Osteocyte (in vitro differentiated cells): ENCODE results near the gene DIP2C. TPM values are rescaled to one million over a fixed set of nuclear protein-coding genes. Genes with fewer than 3 reads are reported as not detected.

ENCODE experiments used
- DNase-seq: peaks from one replicate; pipeline ENCODE4 v3.0.0; 2021; ENCODE audit warnings: mixed read lengths; ENCODE audit not compliant: unreplicated experiment; ENCODE audit errors: extremely low spot score
- H3K27ac Mint-ChIP-seq: one replicate; pipeline ENCODE4 v1.8.0; 2021; ENCODE audit warnings: mild to moderate bottlenecking, mixed read lengths; ENCODE audit not compliant: unreplicated experiment
- H3K27me3 Mint-ChIP-seq: one replicate; pipeline ENCODE4 v1.8.0; 2021; ENCODE audit warnings: mixed read lengths; ENCODE audit not compliant: unreplicated experiment
- H3K36me3 Mint-ChIP-seq: one replicate; pipeline ENCODE4 v1.8.0; 2021; ENCODE audit warnings: mixed read lengths; ENCODE audit not compliant: unreplicated experiment
- H3K4me1 Mint-ChIP-seq: one replicate; pipeline ENCODE4 v1.8.0; 2021; ENCODE audit warnings: mixed read lengths; ENCODE audit not compliant: unreplicated experiment
- H3K4me3 Mint-ChIP-seq: one replicate; pipeline ENCODE4 v1.8.0; 2021; ENCODE audit warnings: mild to moderate bottlenecking, moderate library complexity, mixed read lengths; ENCODE audit not compliant: unreplicated experiment
- H3K9me3 Mint-ChIP-seq: one replicate; pipeline ENCODE4 v1.8.0; 2021; ENCODE audit warnings: mixed read lengths; ENCODE audit not compliant: unreplicated experiment
- total RNA-seq: library from RNA; stranded (reverse); gene quantifications from 2 replicates; pipeline ENCODE4 v1.2.1, GENCODE V29; 2021
- TF ChIP-seq, protein P1 (sequence below): fragments of 200-600 bp; sonication (generic); IDR thresholded peaks from 2 replicates; pipeline ENCODE4 v1.5.0; 2021; ENCODE audit warnings: antibody characterized with exemption, mild to moderate bottlenecking, moderate library complexity

DIP2C gene
- total RNA-seq, 1 donor from 2014 or later, result 36.8 TPM

DNA sequence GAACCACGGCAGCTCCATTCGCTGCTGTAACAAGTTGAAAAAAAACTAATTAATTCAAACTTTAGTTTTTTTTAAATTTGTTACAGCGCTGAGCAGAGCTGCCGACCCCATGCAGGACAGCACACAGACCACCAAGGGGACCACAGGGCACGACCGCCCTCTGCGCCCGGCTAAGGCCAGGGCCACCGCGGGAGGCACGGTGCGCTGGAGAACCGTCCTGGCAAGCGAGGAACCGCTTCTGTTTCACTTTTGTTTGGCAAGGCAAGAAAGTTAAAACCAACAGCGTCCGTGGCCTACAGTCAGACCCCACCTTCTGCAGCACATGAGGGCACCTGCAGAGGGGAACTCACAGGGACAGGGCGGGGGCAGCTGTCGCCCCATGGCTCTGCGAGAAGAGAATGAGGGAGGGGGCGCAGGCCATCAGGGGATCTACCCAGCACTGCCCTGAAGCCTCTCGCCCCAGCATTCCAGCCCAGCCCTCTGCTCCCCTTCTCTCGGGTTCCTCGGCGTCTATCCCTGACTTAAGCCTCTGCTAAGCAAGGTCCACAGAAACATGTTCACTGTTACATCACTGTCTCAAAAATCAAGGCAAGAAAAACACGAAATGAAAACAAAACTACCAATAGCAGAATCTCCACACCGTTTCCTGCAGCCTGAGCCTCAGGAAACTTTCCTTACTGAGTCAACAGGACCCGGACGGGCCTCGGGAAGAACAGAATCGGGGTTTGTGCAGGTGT is 204.4 kb downstream of the DIP2C start:
- Mint-ChIP-seq H3K27me3 (no peaks in the 10 kb centered on the region), H3K36me3 (no peaks in the 10 kb centered on the region), H3K4me1 (peaks cover 41% of the 10 kb centered on the region), H3K4me3 (peak overlapping the region; percentile 80), H3K27ac (peak overlapping the region; percentile 96), H3K9me3 (no peaks in the 10 kb centered on the region)
- TF ChIP-seq, protein P1, sequence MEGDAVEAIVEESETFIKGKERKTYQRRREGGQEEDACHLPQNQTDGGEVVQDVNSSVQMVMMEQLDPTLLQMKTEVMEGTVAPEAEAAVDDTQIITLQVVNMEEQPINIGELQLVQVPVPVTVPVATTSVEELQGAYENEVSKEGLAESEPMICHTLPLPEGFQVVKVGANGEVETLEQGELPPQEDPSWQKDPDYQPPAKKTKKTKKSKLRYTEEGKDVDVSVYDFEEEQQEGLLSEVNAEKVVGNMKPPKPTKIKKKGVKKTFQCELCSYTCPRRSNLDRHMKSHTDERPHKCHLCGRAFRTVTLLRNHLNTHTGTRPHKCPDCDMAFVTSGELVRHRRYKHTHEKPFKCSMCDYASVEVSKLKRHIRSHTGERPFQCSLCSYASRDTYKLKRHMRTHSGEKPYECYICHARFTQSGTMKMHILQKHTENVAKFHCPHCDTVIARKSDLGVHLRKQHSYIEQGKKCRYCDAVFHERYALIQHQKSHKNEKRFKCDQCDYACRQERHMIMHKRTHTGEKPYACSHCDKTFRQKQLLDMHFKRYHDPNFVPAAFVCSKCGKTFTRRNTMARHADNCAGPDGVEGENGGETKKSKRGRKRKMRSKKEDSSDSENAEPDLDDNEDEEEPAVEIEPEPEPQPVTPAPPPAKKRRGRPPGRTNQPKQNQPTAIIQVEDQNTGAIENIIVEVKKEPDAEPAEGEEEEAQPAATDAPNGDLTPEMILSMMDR, result no peak
- peak; percentile 78 for DNase-seq

DNA sequence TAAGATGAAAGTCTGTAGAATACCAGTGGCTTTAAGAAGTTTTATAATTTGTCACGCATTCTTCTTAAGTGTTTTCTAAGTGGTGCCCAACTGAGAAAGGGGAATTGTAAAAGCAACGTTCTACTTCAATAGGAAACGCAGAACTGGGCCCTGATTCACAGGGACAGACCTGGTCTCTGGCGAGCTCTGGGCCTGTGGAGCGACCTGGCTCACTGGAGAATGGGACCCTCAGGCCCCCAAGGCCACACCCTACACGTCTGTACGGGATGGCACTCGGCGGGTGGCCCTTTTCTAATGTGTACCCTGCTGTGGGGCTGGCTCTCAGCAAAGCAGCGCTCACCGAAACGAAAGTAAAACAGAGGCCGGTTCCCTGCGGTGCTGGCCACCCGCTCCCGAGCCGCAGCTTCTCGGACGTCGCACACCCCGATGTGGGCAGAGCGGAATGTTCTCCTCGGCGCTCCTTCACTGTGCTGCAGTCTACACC is 205.0 kb downstream of the DIP2C start:
- TF ChIP-seq, protein P1, result no peak
- Mint-ChIP-seq H3K27me3 (no peaks in the 10 kb centered on the region), H3K4me1 (peaks cover 41% of the 10 kb centered on the region), H3K27ac (peak overlapping the region; percentile 96), H3K36me3 (no peaks in the 10 kb centered on the region), H3K9me3 (no peaks in the 10 kb centered on the region), H3K4me3 (peak overlapping the region; percentile 80)
- DNase-seq, result peak; percentile 89

DNA sequence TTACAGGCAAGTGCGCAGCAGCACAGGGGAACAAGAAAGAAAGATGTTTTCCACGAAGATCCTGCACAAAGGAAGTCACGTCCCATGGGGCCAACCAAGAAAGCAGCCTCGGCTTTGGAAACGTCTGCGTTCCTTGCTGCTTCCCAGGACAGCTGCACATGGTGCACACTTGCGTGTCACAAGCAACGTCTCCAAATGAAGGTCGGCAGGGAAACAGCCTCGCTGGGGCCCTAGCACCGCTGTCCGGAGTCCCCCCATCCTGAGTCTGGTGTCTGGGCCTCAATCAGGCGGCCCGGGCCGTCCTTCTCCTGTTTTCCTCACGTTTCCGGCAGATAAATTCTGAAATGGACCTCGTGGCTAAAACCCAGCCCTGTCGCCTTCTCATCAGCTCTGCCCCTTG is 206.2 kb downstream of the DIP2C start:
- peaks cover 41% of the 10 kb centered on the region for H3K4me1 Mint-ChIP-seq
- H3K27me3 Mint-ChIP-seq, result no peaks in the 10 kb centered on the region
- no peak overlapping the region for H3K27ac Mint-ChIP-seq
- no peak overlapping the region for H3K4me3 Mint-ChIP-seq
- H3K9me3 Mint-ChIP-seq, result no peaks in the 10 kb centered on the region
- no peaks in the 10 kb centered on the region for H3K36me3 Mint-ChIP-seq
- TF ChIP-seq, protein P1, result no peak
- peak; percentile 69 for DNase-seq

DNA sequence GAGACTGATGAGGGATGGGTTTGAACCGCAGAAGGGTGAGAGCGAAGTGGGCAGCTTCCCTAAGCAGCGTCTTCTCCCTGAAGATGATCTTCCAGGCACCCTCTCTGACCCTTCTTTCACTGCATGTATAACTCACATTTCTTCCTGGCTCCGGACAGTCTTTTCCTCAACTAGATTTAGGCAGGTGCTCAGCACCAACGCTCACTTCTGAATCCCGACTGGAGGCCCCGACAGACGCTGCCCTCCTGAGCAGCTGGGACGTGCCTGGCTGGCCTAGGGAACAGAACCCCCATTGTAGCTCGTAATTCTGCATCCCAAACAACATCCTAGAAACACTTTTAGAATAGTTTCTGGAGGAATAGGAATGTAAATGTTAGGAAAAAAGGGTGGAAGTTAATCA is 206.6 kb downstream of the DIP2C start:
- Mint-ChIP-seq H3K4me1 (peaks cover 41% of the 10 kb centered on the region), H3K4me3 (no peak overlapping the region), H3K27ac (no peak overlapping the region)

DNA sequence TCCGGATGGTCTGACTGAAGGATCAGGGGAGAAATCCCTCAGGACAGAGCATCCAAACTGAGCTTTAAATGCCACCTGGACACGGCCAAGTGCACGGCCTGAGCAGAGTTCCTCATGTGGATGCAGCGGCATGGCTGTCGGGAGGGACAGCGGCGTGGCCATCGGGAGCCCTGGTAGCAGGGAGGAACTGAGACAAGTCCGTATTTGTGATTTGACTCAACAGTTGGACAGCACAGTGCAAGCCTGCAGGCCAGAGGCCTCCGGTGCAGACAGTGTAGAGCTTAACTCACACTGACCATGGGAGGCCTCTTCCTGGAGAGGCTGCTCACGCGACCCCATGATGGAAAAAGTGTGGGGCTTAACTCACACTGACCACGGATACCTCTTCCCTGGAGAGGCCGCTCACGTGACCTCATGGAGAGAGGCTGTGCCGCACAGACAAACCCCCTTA is 207.4 kb downstream of the DIP2C start:
- Mint-ChIP-seq H3K27ac (peak overlapping the region; percentile 18), H3K9me3 (no peaks in the 10 kb centered on the region), H3K4me3 (no peak overlapping the region), H3K4me1 (peaks cover 44% of the 10 kb centered on the region), H3K36me3 (no peaks in the 10 kb centered on the region), H3K27me3 (no peaks in the 10 kb centered on the region)
- TF ChIP-seq, protein P1, result no peak
- peak; percentile 75 for DNase-seq

More for the DNA sequence above, 206.6 kb downstream of the DIP2C start:
- H3K9me3 Mint-ChIP-seq, result no peaks in the 10 kb centered on the region
- peak; percentile 46 for DNase-seq
- no peaks in the 10 kb centered on the region for H3K36me3 Mint-ChIP-seq
- no peaks in the 10 kb centered on the region for H3K27me3 Mint-ChIP-seq
- TF ChIP-seq, protein P1, result no peak
